ENCODE data around the gene SYTL3. TPM values are rescaled to one million over a fixed set of nuclear protein-coding genes. Genes with fewer than 3 reads are reported as not detected.
A peak's percentile ranks its signal among the peaks of the same experiment; 100 is the strongest.

The SYTL3 gene
- total RNA-seq, 1 donor from 2014 or later, result 0.77 TPM

DNA sequence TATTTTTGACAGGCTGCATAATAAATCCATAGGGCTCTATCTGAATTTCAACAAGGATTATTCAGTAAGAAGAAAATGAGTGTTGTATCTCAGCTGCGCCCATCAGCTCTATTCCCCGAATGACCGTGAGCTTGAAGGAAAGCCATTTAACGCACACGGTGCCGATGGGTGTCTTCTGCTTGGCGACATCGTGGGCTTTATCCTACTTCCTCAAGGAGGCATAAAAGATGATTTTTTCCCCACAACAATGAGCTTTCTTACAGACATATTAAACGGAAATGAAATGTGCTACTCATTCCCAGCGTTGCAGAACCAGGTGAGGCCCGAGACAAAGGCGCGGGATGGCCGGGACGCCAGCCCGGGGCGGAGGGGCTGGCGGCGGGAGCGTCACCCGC, 6.0 kb upstream of the SYTL3 start:
- Mint-ChIP-seq H3K36me3 (ENCODE audit: low read depth, unreplicated experiment) (peaks cover 7% of the 10 kb centered on the region), H3K27me3 (ENCODE audit: unreplicated experiment) (peaks cover 11% of the 10 kb centered on the region), H3K9me3 (ENCODE audit: unreplicated experiment) (no peaks in the 10 kb centered on the region), H3K27ac (ENCODE audit: unreplicated experiment) (peak overlapping the region; percentile 94), H3K4me1 (ENCODE audit: unreplicated experiment) (peaks cover 7% of the 10 kb centered on the region), H3K4me3 (ENCODE audit: unreplicated experiment) (peak overlapping the region; percentile 98)
- TF ChIP-seq, protein P1, sequence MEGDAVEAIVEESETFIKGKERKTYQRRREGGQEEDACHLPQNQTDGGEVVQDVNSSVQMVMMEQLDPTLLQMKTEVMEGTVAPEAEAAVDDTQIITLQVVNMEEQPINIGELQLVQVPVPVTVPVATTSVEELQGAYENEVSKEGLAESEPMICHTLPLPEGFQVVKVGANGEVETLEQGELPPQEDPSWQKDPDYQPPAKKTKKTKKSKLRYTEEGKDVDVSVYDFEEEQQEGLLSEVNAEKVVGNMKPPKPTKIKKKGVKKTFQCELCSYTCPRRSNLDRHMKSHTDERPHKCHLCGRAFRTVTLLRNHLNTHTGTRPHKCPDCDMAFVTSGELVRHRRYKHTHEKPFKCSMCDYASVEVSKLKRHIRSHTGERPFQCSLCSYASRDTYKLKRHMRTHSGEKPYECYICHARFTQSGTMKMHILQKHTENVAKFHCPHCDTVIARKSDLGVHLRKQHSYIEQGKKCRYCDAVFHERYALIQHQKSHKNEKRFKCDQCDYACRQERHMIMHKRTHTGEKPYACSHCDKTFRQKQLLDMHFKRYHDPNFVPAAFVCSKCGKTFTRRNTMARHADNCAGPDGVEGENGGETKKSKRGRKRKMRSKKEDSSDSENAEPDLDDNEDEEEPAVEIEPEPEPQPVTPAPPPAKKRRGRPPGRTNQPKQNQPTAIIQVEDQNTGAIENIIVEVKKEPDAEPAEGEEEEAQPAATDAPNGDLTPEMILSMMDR (IDR thresholded peaks at IDR 0.05; ENCODE audit: unreplicated experiment), result no peak
- no peak for DNase-seq (ENCODE audit: low spot score)

DNA sequence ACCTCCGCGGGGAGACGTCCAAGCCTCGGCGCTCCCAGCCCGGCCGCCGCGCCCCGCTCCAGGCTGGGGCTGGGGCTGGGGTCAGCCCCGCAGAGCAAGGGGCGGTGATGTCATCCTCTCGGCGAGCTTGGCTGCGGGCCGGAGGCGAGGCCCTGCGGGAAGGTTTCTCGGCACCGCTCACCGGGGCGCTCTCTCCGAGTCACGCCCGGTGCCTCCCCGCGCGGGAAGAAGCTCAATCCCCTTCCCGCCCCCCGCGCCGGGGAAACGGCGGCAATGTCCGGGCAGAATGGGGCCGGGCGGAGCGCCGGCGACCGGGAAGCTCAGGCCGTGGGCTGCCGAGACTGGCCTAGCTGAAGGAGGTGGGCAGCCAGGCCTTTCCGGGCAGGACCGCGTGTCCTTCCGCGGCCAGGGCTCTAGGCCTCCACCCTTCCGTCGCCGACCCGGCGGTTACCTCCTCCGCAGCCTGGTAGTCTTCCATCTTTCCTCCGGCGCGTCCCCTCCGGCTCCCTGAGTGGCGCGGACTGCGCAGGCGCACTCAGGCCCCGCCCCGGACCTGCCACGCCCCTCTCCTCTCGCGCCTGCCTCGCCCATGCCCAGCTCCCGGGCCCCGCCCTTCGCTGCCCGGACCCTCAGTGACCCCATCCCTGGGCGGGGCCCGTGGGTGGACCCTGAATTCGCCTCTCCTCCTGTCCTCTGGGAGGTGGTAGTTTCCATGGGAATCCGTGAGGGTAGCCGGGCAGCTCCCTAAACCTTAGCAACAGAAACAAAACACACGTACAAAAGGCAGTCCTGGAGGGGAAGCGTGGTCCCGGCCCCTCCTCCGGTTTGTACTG, 5.4 kb upstream of the SYTL3 start, which contains the start of gene DYNLT1:
TSS of gene DYNLT1 (minus strand) at position 513 of the 833 bp plus-strand sequence. CDS start at position 478, 35 bp downstream.
- Mint-ChIP-seq H3K27me3 (ENCODE audit: unreplicated experiment) (peaks cover 13% of the 10 kb centered on the region), H3K9me3 (ENCODE audit: unreplicated experiment) (no peaks in the 10 kb centered on the region), H3K36me3 (ENCODE audit: low read depth, unreplicated experiment) (peaks cover 6% of the 10 kb centered on the region), H3K27ac (ENCODE audit: unreplicated experiment) (peak within 1 kb of the TSS; percentile 94), H3K4me3 (ENCODE audit: unreplicated experiment) (peak within 1 kb of the TSS; percentile 98), H3K4me1 (ENCODE audit: unreplicated experiment) (peaks cover 7% of the 10 kb centered on the region)
- peak; percentile 96 for DNase-seq (ENCODE audit: low spot score)
- TF ChIP-seq, protein P1 (IDR thresholded peaks at IDR 0.05; ENCODE audit: unreplicated experiment), result no peak

DNA sequence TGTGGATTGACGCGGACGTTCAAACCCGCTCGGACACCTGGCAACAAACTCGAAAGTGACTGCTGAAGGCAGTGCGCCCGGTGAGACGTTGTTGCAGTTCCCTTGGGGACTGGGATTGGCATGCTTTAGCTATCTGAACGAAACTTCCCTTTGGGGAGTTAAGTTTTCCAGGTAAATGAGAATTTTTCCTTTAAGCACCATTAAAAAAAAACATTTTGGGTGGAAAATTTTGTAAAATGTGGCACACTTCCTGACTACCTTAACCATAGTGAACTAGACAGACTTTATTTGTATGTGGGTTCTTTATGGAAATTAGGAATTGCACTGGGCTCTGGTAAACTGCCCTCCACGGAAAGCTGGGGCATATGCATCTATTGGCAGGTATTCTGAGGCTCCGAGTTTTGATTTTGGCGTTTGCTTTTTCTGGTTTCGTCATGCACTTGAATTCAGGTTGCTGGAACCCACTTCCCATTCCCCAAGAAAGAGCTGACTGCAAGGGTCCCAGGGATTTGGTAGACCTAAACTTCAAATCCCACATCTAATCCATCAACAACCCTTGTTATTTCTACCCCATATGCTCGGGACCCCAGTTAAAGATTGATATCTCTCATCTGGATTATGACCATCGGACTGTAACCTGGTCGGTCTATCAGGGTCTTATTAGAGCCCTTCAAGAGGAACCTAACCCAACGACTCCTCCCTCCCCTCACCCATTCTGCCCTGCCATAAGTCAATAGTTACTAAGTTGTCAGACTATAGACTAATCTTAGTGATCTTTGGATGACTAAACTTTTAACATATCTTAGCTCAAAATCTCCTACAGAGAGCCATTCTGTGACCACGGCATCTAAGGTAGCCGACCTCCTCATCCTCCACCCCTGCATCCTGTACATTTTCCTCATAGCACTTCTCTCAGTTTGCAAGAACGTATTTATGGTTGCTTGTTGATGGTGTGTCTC, 4.5 kb upstream of the SYTL3 start:
- Mint-ChIP-seq H3K4me1 (ENCODE audit: unreplicated experiment) (peaks cover 7% of the 10 kb centered on the region), H3K9me3 (ENCODE audit: unreplicated experiment) (no peaks in the 10 kb centered on the region), H3K36me3 (ENCODE audit: low read depth, unreplicated experiment) (peaks cover 3% of the 10 kb centered on the region), H3K4me3 (ENCODE audit: unreplicated experiment) (peak overlapping the region; percentile 93), H3K27me3 (ENCODE audit: unreplicated experiment) (peaks cover 13% of the 10 kb centered on the region), H3K27ac (ENCODE audit: unreplicated experiment) (peak overlapping the region; percentile 80)
- TF ChIP-seq, protein P1 (IDR thresholded peaks at IDR 0.05; ENCODE audit: unreplicated experiment), result no peak
- no peak for DNase-seq (ENCODE audit: low spot score)

DNA sequence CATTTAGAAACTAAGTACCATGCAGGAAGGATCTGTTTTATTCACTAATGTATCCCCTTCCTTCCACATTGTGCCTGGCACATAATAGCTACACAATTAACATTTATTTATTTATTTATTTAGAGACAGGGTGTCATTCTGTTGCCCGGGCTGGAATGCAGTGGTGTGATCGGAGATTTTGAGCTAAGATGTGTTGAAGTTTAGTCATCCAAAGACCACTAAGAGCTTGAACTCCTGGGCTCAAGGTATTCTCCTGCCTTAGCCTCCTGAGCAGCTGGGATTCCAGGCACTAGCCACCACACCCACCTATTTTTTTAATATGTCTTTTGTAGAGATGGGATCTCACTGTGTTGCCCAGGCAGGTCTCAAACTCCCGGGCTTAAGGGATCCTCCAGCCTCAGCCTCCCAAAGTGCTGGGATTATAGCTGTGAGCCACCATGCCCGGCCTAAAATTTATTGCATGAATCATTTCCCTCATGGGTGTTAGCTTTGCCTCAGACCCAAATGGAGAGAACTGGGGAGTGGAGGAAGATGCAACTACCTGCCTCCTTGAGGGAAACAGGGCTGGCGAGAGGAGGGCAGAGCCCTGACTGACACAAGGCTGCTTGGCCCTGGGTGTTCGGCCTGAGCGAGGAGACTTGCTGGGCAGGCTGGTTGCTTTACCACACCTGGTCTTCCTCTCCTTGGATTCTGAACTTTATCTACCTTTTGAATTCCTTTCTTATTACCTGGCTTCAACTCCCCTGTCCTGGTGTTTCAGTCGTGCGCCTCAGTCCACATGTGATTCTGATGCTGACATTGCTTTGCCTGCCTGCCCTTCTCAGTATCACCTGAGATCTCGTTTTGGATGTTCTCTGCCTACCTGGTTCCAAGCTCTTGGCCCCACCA, 3.6 kb upstream of the SYTL3 start:
- Mint-ChIP-seq H3K4me1 (ENCODE audit: unreplicated experiment) (peaks cover 7% of the 10 kb centered on the region), H3K9me3 (ENCODE audit: unreplicated experiment) (no peaks in the 10 kb centered on the region), H3K36me3 (ENCODE audit: low read depth, unreplicated experiment) (peaks cover 3% of the 10 kb centered on the region), H3K4me3 (ENCODE audit: unreplicated experiment) (peak overlapping the region; percentile 93), H3K27me3 (ENCODE audit: unreplicated experiment) (peaks cover 13% of the 10 kb centered on the region), H3K27ac (ENCODE audit: unreplicated experiment) (peak overlapping the region; percentile 58)
- TF ChIP-seq, protein P1 (IDR thresholded peaks at IDR 0.05; ENCODE audit: unreplicated experiment), result no peak
- DNase-seq (ENCODE audit: low spot score), result no peak

Data from endothelial cell (in vitro differentiated cells).